ENCODE data around the gene LRRN3.

Gene LRRN3

DNA sequence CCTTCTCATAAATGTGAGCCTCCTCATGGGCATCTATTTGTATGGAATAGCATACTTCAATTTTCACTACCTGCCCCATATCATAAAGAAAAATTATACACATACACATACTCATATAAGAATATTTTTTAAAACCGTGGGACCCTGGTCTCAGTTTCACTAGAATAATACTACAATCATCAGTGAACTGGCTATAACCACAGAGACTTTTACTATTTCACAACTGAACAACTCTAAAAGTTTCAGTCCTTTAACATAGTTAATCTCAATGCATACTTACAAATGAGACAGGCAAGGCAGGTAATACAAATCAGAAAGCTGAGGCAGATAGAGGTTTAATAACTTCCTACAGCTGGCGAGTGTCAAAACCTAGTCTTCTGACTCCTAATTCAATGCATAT, 83.1 kb downstream of the LRRN3 start:
- Mint-ChIP-seq H3K9me3 (no peaks in the 10 kb centered on the region), H3K27me3 (no peaks in the 10 kb centered on the region), H3K4me3 (no peak overlapping the region), H3K4me1 (peaks cover 11% of the 10 kb centered on the region), H3K27ac (no peak overlapping the region), H3K36me3 (no peaks in the 10 kb centered on the region)
- CTCF ChIA-PET, result no interaction called here
- DNase-seq, result no peak

DNA sequence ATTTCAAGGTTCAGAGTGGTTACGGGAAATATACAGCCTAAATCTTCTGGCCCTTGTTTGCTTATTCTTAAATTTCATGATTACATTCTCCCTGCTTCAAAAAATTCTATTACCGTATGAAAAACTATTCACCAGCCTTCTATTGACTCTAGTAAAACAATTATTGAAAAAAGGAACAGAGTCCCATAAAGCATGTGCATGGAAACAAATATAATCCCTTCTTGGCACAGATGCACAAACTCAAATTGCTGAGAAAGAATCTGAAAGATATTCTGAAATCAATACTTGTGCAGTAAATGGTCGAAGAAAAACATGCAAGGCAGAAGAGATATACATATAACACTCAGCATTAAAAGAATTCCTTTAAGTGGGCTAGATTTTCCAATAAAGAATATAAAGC, 83.6 kb downstream of the LRRN3 start:
- DNase-seq, result no peak
- CTCF ChIA-PET, result no interaction called here
- Mint-ChIP-seq H3K4me1 (peaks cover 11% of the 10 kb centered on the region), H3K27me3 (no peaks in the 10 kb centered on the region), H3K27ac (no peak overlapping the region), H3K9me3 (no peaks in the 10 kb centered on the region), H3K36me3 (no peaks in the 10 kb centered on the region), H3K4me3 (no peak overlapping the region)
